GM19395 (cell line): ENCODE data around the gene ADARB2.
"Not testable (repeated sequence)": the region's sequence is repeated elsewhere in the genome, so short reads cannot be mapped to it uniquely, and the experiment has no call there.

ENCODE experiments used
- ATAC-seq: cut with Tn5 transposase; IDR thresholded peaks from one replicate; pipeline ENCODE4 v1.9.1; 2021; ENCODE audit warnings: mild to moderate bottlenecking, moderate library complexity; ENCODE audit not compliant: unreplicated experiment

The ADARB2 gene

DNA sequence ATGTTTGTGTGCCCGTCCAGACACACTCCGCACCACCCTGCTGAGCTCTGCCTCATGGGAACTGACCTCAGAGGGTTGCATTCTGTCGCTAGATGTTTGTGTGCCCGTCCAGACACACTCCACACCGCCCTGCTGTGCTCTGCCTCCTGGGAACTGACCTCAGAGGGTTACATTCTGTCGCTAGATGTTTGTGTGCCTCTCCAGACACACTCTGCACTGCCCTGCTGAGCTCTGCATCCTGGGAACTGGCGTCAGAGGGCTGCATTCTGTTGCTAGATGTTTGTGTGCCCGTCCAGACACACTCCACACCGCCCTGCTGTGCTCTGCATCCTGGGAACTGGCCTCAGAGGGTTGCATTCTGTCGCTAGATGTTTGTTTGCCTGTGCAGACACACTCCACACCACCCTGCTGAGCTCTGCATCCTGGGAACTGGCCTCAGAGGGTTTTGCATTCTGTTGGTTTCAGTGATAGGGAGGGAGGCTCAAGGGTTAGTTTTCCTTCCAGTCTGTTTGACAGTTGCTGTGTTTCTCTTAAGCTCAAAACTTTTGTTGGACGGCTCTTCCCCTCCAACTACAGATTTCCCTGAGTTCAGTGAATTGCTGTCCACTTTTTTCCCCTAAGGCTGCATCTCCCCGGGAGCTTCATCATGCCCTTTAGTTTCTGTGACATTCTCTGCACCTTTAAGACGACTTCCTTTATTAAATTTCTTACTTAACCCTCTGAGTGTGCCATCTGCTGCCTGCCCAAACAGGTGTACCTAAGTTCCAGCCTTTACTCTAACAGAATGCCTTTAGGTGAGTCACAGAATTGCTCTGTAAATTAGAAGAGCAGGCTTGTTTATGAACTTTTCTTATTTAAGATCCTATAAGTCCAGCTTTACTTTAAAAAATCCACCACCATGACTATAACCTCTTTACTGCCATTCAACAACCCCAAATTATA, 119.7 kb downstream of the ADARB2 start:
- not testable (repeated sequence) for ATAC-seq

DNA sequence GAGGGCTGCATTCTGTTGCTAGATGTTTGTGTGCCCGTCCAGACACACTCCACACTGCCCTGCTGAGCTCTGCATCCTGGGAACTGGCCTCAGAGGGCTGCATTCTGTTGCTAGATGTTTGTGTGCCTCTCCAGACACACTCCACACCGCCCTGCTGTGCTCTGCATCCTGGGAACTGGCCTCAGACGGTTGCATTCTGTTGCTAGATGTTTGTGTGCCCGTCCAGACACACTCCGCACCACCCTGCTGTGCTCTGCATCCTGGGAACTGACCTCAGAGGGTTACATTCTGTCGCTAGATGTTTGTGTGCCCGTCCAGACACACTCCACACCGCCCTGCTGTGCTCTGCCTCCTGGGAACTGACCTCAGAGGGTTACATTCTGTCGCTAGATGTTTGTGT, 120.6 kb downstream of the ADARB2 start:
- not testable (repeated sequence) for ATAC-seq

DNA sequence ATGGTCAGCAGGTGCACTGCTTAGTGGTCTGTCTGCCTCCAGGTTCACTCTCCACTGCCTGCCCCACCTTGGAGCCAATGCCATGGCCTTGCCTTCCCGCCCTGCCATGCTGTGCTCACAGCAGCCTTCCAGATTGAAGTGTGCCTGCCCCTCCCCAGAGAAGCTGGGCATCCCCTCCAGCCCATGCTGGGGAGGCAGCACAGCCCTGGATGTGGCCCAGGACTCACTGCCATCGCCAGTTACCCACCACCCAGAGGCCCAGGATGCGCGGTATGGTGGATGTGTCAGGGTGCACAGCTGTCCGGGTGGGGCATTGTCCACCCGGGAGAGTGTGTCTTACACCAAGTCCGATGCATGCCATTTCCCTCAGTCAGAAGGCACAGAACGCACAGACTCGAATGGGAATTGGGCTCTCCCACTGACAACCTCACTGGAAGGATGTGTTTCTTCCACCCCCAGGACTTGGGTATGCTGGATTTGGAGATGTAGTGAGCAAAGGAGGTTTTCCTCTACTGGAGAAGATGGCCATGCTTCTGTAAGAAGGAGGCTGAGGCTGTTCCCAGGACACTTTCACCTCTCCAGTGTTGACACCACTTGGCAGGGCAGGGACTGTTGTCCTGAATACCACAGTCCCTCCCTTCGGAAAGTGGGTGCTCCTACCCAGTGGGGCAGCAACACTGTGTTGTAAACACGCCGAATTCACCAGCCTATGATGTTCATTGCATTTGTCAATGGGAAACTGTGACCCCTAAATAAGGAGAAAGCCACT, 122.0 kb downstream of the ADARB2 start:
- no peak for ATAC-seq

DNA sequence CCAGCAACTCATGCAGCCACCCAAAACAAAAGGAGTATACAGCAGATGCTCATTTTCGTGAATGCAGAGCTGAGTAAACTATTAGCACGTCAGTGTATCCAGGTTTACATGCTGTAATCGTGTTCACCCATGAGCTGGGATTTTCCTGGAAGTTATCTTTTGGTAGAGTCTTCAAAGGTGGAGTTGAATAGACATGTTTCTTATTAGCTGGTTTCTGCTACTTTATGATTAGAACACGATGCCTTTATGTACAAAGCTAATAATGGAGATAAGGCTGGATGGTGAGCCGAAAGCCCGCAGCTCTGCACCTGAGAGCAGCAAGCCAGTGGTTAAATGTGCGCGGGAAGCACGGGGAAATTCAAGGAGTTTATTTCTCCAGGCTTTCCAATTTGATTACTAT, 123.8 kb downstream of the ADARB2 start:
- ATAC-seq = no peak

DNA sequence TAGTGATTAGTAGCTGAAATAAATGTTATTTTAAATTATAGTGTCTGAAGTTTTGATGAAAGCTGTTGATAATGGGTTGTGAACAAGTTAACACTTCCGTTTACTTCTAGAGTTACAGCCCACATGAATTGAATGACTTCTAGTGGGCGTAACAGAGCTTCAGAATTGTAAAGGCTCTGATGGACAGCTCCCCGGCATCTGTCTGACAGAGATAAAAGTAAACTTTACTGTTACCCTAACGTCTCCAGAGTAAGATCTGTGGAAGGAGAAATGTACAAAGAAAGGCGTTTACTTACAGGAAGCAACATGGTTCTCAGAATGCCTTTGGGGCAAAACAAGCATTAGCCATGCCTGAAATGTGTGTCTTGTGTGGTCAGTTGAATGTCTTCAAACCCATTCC, 124.4 kb downstream of the ADARB2 start:
- ATAC-seq = no peak

DNA sequence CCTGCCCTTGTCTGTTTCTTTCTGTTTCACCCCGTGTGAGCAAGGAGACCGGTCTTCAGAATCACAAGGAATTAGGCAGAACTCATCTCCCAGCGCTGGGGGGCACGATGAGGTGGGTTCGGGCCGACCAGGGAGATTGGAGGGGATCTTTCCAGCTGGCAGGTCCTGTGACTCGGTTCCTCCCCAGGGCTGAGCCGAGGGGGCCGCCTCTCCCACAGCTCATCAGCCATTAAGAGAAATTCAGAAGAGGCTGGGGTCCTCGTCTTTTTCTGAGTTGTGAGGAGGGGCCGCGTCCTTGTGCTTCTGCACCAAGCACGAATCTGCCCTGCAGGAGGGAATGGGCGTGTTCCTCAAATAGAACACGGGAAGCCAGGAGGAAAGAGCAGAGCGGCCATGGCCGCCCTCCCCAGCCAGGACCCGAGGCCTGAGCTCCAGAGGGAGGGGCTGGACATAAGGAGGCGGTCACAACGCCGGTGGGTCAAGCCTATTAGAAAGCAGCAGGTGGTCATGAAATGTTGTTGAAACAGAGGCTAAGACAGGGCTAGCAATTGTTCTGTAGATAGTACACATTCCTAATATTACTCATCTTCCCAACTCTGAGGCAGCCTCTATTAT, 125.3 kb downstream of the ADARB2 start:
- no peak for ATAC-seq

DNA sequence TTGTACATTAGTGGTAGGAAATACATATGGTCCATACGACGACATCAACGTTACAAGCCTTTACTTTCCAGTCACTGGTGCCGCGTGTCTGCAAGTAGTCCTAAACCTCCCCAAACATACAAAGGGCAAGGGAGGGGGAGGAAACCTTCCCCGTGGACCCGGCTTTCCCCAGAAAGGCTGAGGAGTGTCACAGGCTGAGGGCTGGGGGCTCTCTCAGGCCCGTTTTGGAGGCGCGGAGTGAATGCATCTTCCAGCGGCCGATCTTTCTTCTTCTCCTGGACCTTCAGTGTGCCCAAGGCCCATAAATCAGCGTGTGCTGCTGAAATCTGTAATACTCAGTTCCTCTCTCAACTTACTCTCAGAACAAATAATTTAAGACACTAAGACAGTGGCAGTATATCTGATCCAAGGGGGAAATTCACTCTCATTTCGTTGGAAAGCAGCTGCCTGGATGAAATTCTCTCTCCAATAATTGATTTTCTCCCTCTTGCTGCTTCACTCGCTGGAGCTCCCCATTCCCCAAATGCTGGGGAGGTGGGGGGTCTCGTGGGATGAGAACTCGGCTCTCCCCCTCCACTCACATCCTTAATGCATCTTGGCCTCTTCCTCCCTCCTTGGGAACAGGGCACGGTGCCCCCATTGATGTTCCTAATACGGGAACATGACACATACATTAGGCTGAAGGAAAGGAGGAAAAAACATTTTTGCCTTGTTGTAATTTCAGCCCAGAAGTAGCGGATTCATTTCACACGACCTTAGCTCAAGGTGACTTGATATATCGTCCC, 126.1 kb downstream of the ADARB2 start:
- ATAC-seq = no peak

DNA sequence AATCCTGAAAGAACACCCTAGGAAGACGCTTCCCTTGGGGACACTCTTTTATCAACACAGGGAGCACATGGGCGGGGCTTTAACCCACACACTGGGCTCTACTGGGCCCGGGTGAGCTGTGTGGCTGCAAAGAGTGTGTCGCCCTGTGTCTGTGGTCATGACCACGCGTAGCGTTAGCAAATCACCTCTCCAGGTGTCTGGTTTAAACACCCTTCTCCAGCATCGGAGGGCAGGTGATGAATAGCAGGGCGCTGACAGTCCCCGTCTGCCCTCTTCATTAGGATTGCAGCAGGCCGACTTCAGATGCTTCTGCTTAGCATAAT, 127.7 kb downstream of the ADARB2 start:
- ATAC-seq = no peak

DNA sequence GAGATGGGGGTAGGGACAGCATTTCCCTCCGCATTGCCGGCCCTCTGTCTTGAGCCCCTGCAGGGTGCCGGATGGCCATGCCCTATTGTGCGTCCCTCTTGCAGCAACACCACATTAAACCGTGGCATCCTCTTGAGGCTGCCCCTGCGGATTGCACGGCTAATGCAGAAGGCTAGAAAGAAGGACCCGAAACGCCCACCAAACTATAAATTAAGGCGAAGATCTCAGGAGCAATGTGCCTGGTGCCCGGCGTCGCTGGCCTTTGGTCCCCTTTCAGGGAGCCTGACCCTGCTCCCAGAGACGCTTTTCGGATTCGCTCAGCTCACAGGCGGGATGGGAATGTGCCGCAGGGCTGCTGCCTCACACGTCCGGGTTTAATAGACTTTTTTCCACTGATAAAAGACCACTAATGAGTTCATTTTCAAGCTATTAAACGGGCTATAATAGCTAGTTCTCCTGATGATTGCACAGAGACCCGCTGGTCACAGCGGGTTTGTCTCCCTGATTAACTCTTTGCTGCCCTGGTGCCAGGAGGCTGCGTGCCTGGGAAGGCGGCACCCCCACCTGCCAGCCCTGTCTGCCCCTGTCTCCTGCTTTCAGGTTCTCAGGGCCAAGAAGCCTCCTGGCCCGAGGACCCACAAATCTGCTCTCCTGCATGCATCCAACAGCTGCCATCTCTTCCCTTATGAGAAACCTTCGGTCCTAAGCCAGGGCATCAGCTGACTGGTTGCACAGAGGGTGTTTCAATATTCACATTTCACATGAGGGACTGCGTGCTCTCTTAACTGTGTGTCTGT, 128.3 kb downstream of the ADARB2 start:
- no peak for ATAC-seq

DNA sequence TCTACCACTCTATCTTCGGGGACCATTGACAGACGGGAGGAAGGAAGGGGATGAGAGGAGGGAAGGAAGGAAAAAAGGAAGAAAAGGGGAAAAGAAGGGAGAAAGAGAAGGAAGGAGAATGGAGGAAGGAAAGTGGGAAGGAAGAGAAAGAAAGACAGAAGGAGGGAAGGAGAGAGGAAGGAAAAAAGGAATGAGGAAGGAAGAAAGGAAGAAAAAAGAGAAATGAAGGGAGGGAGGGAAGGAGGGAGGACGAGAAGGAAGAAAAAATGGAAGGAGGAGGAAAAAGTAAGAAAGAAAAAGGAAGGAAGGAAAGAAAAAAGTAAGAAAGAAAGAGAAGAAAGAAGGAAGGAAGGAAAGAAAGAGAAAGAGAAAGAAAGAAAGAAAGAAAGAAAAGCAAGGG, 128.9 kb downstream of the ADARB2 start:
- ATAC-seq = no peak

DNA sequence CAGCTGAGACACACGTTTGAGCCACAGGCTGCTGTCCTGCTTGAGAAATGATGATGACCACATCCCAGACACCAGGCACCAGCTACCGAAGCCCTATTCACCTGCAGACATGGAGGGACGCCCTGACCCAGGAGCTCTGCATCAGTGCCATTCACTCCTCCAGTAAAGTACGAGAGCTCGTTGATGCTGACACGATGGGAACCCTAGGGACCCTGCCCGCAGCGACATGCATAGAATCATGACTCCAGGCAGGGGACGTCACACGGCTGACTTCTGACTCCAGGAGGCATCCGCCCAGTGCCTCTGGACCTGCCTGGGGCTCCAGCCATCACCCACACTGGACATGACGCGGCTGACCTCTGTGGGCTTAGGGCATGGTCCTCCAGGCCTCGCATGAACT, 129.9 kb downstream of the ADARB2 start:
- no peak for ATAC-seq

DNA sequence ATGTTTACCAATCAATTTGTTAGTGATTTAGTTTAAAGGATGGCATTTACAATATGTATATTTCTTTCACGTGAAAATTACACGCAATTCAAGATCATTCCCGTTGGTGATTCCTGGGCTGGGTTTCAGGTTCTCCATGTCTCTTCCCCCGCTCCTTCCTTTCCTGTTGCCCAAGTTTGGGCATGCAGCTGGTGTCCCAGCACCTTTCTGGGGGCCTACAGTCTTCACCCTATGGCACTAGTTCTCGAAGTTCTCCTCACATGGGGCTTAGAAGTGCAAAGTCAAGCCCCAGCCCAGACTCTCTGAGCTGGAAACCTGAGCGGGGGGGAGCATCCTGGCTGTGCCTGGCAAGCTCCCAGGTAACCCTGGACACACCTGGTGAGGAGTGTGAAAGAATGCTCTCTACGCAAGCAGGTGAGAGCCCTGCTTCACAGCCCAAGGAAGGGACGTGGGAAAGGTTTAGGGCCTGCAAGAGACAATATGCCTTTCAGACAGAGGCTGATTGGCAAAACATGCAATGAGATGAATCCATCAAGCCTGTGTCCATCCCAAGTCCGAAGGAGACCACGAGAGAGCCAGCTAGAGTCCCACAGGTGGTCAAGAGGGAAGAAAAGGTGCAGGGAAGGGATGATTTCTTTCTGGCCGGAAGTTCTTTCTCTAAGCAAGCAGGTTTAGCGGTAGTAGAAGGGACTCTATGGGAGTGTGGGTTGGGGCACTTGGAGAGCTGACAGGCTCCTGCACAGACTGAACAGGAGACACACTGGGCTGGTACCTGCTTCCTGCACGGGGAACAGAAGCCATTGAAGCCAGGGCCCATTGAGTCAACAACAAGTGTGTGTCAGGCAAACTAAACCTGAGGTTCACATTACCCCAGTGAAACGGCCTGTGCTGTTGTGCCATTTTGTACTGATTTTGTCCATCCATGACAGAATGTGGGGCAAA, 131.1 kb downstream of the ADARB2 start:
- ATAC-seq = no peak

DNA sequence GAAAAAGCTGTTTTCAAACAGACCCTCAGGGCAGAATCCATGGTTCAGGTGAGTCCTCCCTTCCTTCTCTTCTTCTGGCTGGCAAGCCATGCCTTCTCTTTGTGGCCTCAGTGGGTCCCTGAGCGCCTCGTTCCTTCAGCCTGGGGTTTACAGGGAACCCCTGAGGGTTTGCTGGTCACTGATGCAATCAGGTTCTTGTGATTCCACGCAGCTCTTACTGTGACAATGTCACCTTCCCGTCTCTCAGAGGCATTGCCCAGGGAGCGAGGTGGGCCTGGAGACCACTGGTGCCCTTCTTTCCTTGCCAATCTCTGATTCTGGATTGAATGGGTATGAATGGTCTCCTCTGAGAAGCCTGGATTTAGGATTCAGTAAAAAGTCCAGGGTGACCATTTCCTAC, 132.2 kb downstream of the ADARB2 start:
- no peak for ATAC-seq

DNA sequence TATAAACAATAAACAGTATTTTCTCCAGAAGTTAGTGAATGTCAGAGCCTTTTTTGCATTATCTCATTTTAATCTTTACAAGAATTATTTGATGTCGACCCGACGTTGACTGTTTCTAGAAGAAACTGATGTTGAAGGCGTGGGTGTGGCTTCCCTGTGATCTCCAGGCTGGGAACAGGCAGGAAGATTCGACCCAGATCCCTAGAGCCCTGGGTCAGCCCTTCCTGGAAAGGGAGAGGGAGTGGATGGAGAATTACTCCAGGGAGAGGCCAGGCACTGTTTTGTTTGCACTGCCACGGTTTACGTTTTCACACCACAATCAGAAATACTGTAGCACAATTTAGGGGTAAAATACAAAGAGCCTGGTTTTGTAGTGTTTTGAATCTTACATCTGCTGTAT, 133.1 kb downstream of the ADARB2 start:
- no peak for ATAC-seq

DNA sequence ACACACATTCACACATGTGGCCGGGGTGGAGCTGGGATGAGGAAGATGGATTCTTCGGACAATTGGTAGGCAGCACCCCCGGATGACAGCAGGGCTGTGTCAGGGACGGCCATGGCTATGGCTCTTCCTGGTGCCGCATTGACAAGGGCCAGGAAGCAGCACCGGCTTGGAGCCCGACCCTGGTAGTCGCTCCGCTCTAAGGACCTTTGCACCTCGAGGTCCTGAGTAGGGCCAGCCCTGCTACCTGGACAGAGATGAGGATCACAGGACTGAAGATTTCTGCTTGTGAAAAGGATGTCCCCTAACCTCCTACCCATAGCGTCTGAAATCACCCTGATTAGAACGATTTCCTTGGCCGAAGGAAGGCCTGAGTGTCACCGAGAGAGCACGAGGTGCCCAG, 134.1 kb downstream of the ADARB2 start:
- ATAC-seq = no peak

DNA sequence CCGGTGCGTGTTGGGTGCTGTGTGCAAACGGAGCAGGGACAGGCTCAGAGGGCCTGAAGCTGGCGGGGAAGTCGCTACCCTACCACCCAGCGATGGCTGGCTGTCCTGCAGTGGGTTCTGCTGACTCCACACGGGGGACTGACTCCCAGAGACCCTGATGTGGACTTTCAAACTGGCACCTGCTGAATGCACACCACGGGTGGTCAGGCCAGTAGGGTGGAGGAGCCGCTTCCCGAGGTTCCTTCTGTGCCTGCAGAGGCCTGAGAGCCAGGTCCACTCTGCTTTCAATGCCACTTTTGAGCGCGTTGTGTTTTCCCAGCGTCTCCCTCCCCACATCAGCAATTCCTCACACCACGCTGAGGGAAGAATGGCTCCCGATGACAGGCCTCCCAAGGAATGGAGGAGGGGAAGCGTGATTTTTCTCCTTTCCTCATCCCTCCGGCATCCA, 135.3 kb downstream of the ADARB2 start:
- no peak for ATAC-seq

DNA sequence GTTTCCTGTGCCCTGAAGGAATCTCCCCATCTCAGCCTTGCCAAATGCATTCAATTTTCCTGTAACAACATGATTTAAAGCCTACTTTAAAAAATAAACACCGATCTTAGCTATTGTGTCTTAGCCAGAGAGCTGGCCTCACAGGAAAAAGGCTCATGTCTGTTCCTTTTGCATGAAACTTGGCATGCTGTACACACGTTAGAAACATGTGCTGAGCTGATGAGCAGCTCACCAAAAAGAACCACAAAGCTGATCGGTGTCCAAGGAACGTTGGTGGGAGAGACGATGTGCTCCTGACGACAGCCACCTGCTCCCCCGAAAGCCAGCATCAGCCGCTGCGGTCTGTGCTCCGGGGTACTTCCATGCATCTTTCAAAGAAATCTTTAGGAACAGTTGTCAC, 135.9 kb downstream of the ADARB2 start:
- ATAC-seq = no peak

DNA sequence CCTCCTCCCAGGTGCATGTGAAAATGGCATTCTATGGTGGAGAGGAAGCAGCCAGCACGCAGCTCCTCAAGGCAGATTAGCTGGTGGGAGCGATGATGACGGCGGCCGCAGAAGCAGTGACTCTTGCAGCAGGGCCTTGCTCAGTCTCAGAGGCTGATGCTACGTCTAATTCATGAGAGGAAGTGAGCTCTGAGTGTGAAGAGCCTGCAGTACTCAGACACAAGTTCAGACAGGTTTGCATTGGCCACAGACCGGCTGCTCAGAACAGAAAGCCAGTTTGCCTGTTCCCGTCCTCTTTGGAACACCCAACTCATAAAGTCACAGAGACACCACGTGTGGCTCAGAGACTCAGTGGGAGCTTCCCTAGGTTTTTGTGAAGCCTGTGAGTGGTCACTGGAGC, 136.5 kb downstream of the ADARB2 start:
- ATAC-seq = no peak
